A549 treated with DMSO at 1 μM for 4 hours (cell line): ENCODE data around the gene RETN. TPM values are rescaled to one million over a fixed set of nuclear protein-coding genes. Genes with fewer than 3 reads are reported as not detected.

Source experiments
- total RNA-seq: library from RNA; stranded (reverse); fragments of 200-300 nt; extraction: Qiagen RNA extraction; gene quantifications from 5 replicates; pipeline ENCODE4 v1.2.3, GENCODE V29; 2022; ENCODE audit warnings: low read depth

RETN gene
- not detected in 5 replicates for total RNA-seq

GRCh38 chr19:7668842-7669241, at the start of gene RETN:
Gene RETN (plus strand): TSS chr19:7669049. CDS start chr19:7669327, 278 bp downstream.

GRCh38 chr19:7629347-7630054, 39.3 kb upstream of the RETN start, which contains the start of the genes PET100 and XAB2:
Gene PET100 (plus strand): TSS chr19:7629793. CDS start chr19:7629834, 41 bp downstream.
Gene XAB2 (minus strand): TSS chr19:7629545. CDS start chr19:7629527, 18 bp downstream.

GRCh38 chr19:7633698-7634097, 35.2 kb upstream of the RETN start, which contains the start of gene PCP2:
Gene PCP2 (minus strand): TSS chr19:7633719. CDS start chr19:7633457, 262 bp downstream.

GRCh38 chr19:7636691-7637373, 32.0 kb upstream of the RETN start, which contains the start of gene STXBP2:
Gene STXBP2 (plus strand): TSS chr19:7637110. CDS start chr19:7637150, 40 bp downstream.

GRCh38 chr19:7676854-7677253, 8.0 kb downstream of the RETN start, which contains the start of gene MCEMP1:
Gene MCEMP1 (plus strand): TSS chr19:7677090. CDS start chr19:7677121, 31 bp downstream.

GRCh38 chr19:7680606-7681339, 11.9 kb downstream of the RETN start, which contains the start of gene TRAPPC5:
Gene TRAPPC5 (plus strand): TSS chr19:7680833. CDS start chr19:7682254, 1,421 bp downstream.

GRCh38 chr19:7701654-7702457, 33.0 kb downstream of the RETN start, which contains the start of gene FCER2:
Gene FCER2 (minus strand): TSS chr19:7702131. CDS start chr19:7699760, 2,371 bp downstream.

Other genes starting within 250 kb of the RETN start
- 1.7 to 2.3 TPM (median 1.9 TPM) in 5 replicates for gene PEX11G, start 180.0 kb upstream of the RETN start, total RNA-seq
- 14.7 to 21.4 TPM (median 16.0 TPM) in 5 replicates for gene ZNF358, start 152.9 kb upstream of the RETN start, total RNA-seq
- gene MCOLN1, start 146.4 kb upstream of the RETN start, total RNA-seq, result 9.9 to 15.7 TPM (median 11.8 TPM) in 5 replicates
- 32.5 to 42.9 TPM (median 34.6 TPM) in 5 replicates for gene PNPLA6, start 133.3 kb upstream of the RETN start, total RNA-seq
- gene CAMSAP3, start 73.2 kb upstream of the RETN start, total RNA-seq, result 2.5 to 4.6 TPM (median 4.1 TPM) in 5 replicates
- 22.3 to 28.5 TPM (median 25.5 TPM) in 5 replicates for gene XAB2, start 39.5 kb upstream of the RETN start, total RNA-seq
- 44.0 to 65.6 TPM (median 46.6 TPM) in 5 replicates for gene PET100, start 39.3 kb upstream of the RETN start, total RNA-seq
- gene PCP2, start 35.3 kb upstream of the RETN start, total RNA-seq, result not detected in 5 replicates
- 36.6 to 42.0 TPM (median 39.7 TPM) in 5 replicates for gene STXBP2, start 31.9 kb upstream of the RETN start, total RNA-seq
- gene MCEMP1, start 8.0 kb downstream of the RETN start, total RNA-seq, result not detected in 5 replicates
- gene TRAPPC5, start 11.8 kb downstream of the RETN start, total RNA-seq, result 43.8 to 95.6 TPM (median 89.8 TPM) in 5 replicates
- gene FCER2, start 33.1 kb downstream of the RETN start, total RNA-seq, result not detected in 5 replicates
- not detected in 5 replicates for gene CLEC4G, start 63.1 kb downstream of the RETN start, total RNA-seq
- not detected in 5 replicates for gene CD209, start 78.5 kb downstream of the RETN start, total RNA-seq
- 0.06 TPM in 1 of 5 replicates, not detected in the others for gene CLEC4M, start 94.2 kb downstream of the RETN start, total RNA-seq
- 1.3 to 1.7 TPM (median 1.5 TPM) in 5 replicates for gene EVI5L, start 161.2 kb downstream of the RETN start, total RNA-seq
- 0.20 to 0.48 TPM (median 0.34 TPM) in 5 replicates for gene PRR36, start 205.3 kb downstream of the RETN start, total RNA-seq
- gene LRRC8E, start 219.5 kb downstream of the RETN start, total RNA-seq, result 6.1 to 8.9 TPM (median 7.1 TPM) in 5 replicates
- 11.8 to 18.7 TPM (median 16.9 TPM) in 5 replicates for gene MAP2K7, start 234.8 kb downstream of the RETN start, total RNA-seq
- gene TGFBR3L, start 245.8 kb downstream of the RETN start, total RNA-seq, result 0.52 to 1.8 TPM (median 1.7 TPM) in 5 replicates